ENCODE results near the gene KNCN.

The KNCN gene

GRCh38 chr1:46517010-46517600 lies 34.3 kb downstream of the KNCN start:
- Histone ChIP-seq H3K27ac (ENCODE audit: extremely low read depth, low read depth, low read length) (no peak overlapping the region), H3K4me1 (ENCODE audit: control insufficient read depth, insufficient read depth, low read length) (no peaks in the 10 kb centered on the region; the same call in 1 of the 2 replicates), H3K36me3 (ENCODE audit: control insufficient read depth in 2 of 2, insufficient read depth in 1 of 2, low read length in 2 of 2) (no peaks in the 10 kb centered on the region), H3K9me3 (ENCODE audit: control insufficient read depth, insufficient read depth, low read depth, low read length) (no peaks in the 10 kb centered on the region), H3K4me3 (ENCODE audit: low read depth, low read length) (no peak overlapping the region)
- POLR2A ChIA-PET = no interaction called here
- CTCF ChIA-PET = interaction anchor here (0.6 to 9.0 kb wide), 6 partner anchors 34 to 203 kb away, joined by 3 to 56 read pairs (median 4); no protein-coding TSS in a partner anchor
- peak; percentile 79 for TF ChIP-seq ZBTB48 (tag by site-specific recombination; IDR thresholded peaks at IDR 0.05)
- TF ChIP-seq ZNF423 (tag by site-specific recombination; IDR thresholded peaks at IDR 0.05) = peak; percentile 64; the same call in 1 of the 2 replicates
- peak; percentile 99 for TF ChIP-seq WT1 (tag by site-specific recombination; IDR thresholded peaks at IDR 0.05)
- no peak for TF ChIP-seq ZNF335 (tag by site-specific recombination; conservative IDR thresholded peaks at IDR 0.05)
- TF ChIP-seq TRIM28 (IDR thresholded peaks at IDR 0.05; ENCODE audit: borderline replicate concordance, low read length) = no peak
- no peak for TF ChIP-seq PRDM1 (tag by site-specific recombination; IDR thresholded peaks at IDR 0.05)
- TF ChIP-seq ZNF404 (tag by site-specific recombination; IDR thresholded peaks at IDR 0.05) = no peak
- TF ChIP-seq IKZF3 (tag by site-specific recombination; IDR thresholded peaks at IDR 0.05) = peak; percentile 60
- TF ChIP-seq KLF1 (tag by site-specific recombination; IDR thresholded peaks at IDR 0.05) = peak; percentile 95
- no peak for TF ChIP-seq ZNF211 (tag by site-specific recombination; IDR thresholded peaks at IDR 0.05; ENCODE audit: low read depth)
- peak; percentile 90 for TF ChIP-seq ZNF398 (tag by site-specific recombination; IDR thresholded peaks at IDR 0.05)
- no peak for TF ChIP-seq ZNF560 (tag by site-specific recombination; IDR thresholded peaks at IDR 0.05; ENCODE audit: borderline replicate concordance)
- TF ChIP-seq, protein P1, sequence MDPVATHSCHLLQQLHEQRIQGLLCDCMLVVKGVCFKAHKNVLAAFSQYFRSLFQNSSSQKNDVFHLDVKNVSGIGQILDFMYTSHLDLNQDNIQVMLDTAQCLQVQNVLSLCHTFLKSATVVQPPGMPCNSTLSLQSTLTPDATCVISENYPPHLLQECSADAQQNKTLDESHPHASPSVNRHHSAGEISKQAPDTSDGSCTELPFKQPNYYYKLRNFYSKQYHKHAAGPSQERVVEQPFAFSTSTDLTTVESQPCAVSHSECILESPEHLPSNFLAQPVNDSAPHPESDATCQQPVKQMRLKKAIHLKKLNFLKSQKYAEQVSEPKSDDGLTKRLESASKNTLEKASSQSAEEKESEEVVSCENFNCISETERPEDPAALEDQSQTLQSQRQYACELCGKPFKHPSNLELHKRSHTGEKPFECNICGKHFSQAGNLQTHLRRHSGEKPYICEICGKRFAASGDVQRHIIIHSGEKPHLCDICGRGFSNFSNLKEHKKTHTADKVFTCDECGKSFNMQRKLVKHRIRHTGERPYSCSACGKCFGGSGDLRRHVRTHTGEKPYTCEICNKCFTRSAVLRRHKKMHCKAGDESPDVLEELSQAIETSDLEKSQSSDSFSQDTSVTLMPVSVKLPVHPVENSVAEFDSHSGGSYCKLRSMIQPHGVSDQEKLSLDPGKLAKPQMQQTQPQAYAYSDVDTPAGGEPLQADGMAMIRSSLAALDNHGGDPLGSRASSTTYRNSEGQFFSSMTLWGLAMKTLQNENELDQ (tag by site-specific recombination; IDR thresholded peaks at IDR 0.05; ENCODE audit: low read depth) = no peak
- peak; percentile 55; the same call in 1 of the 2 replicates for TF ChIP-seq GLIS2 (tag by site-specific recombination; IDR thresholded peaks at IDR 0.05)
- TF ChIP-seq, protein P2, sequence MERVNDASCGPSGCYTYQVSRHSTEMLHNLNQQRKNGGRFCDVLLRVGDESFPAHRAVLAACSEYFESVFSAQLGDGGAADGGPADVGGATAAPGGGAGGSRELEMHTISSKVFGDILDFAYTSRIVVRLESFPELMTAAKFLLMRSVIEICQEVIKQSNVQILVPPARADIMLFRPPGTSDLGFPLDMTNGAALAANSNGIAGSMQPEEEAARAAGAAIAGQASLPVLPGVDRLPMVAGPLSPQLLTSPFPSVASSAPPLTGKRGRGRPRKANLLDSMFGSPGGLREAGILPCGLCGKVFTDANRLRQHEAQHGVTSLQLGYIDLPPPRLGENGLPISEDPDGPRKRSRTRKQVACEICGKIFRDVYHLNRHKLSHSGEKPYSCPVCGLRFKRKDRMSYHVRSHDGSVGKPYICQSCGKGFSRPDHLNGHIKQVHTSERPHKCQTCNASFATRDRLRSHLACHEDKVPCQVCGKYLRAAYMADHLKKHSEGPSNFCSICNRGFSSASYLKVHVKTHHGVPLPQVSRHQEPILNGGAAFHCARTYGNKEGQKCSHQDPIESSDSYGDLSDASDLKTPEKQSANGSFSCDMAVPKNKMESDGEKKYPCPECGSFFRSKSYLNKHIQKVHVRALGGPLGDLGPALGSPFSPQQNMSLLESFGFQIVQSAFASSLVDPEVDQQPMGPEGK (tag by site-specific recombination; IDR thresholded peaks at IDR 0.05) = peak; percentile 73
- 0 out of 2 replicates have a peak, but pooled peaks have one; percentile 22 for TF ChIP-seq ZEB2 (tag by site-specific recombination; IDR thresholded peaks at IDR 0.05)
- peak; percentile 73 for TF ChIP-seq ZBTB20 (tag by site-specific recombination; IDR thresholded peaks at IDR 0.05)
- TF ChIP-seq ZNF184 (tag by site-specific recombination; IDR thresholded peaks at IDR 0.05) = no peak
- no peak for TF ChIP-seq ZNF112 (tag by site-specific recombination; IDR thresholded peaks at IDR 0.05)
- TF ChIP-seq ZNF629 (tag by site-specific recombination; IDR thresholded peaks at IDR 0.05) = 0 out of 2 replicates have a peak, but pooled peaks have one; percentile 21
- no peak for TF ChIP-seq RBAK (tag by site-specific recombination; IDR thresholded peaks at IDR 0.05)
- peak; percentile 48 for TF ChIP-seq SP2 (tag by site-specific recombination; IDR thresholded peaks at IDR 0.05)
- TF ChIP-seq ZNF473 (tag by site-specific recombination; IDR thresholded peaks at IDR 0.05) = no peak
- TF ChIP-seq SP3 (tag by site-specific recombination; IDR thresholded peaks at IDR 0.05) = peak; percentile 55
- TF ChIP-seq SP7 (tag by site-specific recombination; IDR thresholded peaks at IDR 0.05) = peak; percentile 73
- TF ChIP-seq KLF10 (tag by site-specific recombination; IDR thresholded peaks at IDR 0.05) = no peak
- no peak for TF ChIP-seq ZNF639 (tag by site-specific recombination; IDR thresholded peaks at IDR 0.05)
- TF ChIP-seq ZSCAN23 (tag by site-specific recombination; IDR thresholded peaks at IDR 0.05) = no peak
- no peak for TF ChIP-seq ZNF776 (tag by site-specific recombination; IDR thresholded peaks at IDR 0.05; ENCODE audit: borderline replicate concordance)

Measured in HEK293 (cell line).